Measurements from ENCODE around the gene NEDD9.

Gene NEDD9

DNA sequence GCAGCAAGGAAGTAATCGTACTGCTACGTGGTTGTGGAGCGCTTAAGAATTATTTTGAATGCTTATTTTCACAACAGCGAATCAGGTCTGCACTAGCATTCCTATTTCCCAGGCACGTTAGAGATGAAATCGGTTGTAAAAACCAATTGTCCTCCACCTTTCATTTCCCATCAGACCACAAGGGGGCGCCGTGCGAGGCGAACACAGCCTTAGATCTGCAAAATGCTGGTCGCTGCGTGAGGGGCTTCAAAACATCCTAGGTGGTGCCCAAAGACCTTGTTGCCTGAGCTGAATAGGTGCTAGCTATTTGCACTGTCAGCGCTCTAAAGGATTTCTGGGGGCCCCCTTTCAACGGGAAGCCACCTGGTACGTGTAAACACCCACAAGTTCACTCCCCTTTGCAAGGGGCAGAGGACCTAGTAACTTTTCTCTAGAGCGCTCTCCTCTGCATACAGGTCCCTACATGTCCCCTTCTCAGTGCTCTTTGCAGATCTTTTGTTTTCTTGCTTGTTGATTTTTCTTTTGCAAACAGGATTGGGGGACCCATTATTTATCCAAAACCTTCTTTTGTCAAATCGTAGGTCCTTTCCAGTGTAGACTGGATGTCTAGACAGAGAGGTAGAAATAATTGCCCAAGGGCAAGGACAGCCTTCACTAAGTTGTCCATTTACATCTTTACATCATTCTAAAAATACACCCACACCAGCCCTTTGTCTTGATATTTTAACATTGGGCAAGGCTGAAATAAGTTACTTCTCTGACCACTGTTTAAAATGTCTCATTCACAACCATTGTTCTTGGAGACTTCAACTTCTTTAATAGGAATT is 59.8 kb downstream of the NEDD9 start:
- TF ChIP-seq ZFX (IDR thresholded peaks at IDR 0.05) = no peak
- TF ChIP-seq, protein P1, sequence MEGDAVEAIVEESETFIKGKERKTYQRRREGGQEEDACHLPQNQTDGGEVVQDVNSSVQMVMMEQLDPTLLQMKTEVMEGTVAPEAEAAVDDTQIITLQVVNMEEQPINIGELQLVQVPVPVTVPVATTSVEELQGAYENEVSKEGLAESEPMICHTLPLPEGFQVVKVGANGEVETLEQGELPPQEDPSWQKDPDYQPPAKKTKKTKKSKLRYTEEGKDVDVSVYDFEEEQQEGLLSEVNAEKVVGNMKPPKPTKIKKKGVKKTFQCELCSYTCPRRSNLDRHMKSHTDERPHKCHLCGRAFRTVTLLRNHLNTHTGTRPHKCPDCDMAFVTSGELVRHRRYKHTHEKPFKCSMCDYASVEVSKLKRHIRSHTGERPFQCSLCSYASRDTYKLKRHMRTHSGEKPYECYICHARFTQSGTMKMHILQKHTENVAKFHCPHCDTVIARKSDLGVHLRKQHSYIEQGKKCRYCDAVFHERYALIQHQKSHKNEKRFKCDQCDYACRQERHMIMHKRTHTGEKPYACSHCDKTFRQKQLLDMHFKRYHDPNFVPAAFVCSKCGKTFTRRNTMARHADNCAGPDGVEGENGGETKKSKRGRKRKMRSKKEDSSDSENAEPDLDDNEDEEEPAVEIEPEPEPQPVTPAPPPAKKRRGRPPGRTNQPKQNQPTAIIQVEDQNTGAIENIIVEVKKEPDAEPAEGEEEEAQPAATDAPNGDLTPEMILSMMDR (conservative IDR thresholded peaks at IDR 0.05) = peak; percentile 87
- H3K27ac ChIP-seq = no peak overlapping the region

DNA sequence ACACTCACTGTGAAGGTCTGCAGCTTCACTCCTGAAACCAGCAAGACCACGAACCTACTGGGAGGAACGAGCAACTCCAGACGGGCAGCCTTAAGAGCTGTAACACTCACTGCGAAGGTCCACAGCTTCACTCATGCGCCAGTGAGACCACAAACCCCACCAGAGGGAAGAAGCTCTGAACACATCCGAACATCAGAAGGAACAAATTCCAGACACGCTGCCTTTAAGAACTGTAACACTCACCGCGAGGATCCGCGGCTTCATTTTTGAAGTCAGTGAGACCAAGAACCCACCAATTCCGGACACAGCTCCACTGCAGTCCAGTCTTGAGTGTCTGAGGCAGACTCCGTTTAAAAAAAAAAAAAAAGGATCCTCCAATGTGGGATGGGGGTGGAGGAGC is 60.5 kb downstream of the NEDD9 start:
- TF ChIP-seq, protein P1 (conservative IDR thresholded peaks at IDR 0.05) = no peak
- no peak for TF ChIP-seq ZFX (IDR thresholded peaks at IDR 0.05)
- no peak overlapping the region for H3K27ac ChIP-seq

DNA sequence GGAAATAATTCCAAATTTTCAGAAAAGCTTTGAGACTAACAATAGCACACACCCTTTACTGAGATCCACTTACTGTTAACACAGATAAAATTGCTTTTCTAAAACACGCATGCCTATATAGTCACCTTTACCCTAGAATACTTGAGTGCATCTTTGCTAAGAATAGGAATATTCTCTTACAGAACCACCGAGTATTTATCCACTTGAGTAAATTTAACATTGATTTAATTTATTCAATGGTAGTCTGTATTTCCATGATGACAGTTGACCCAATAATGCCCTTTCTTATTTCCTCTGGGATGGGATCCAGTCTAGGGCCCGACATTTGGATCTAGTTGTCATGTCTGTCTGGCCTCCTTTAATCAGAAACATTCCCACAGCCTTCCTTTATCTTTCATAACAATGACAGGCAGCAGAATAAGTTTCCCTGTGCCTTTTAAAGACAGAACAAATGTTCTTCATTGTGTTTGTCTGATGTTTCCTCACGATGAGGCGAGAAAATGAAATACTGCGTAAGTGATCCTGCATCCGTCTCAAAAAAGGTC is 64.3 kb downstream of the NEDD9 start:
- TF ChIP-seq, protein P1 (conservative IDR thresholded peaks at IDR 0.05) = no peak
- TF ChIP-seq ZFX (IDR thresholded peaks at IDR 0.05) = no peak
- H3K27ac ChIP-seq = no peak overlapping the region

GRCh38 chr6:11166948-11167347 is 65.5 kb downstream of the NEDD9 start:
- H3K27ac ChIP-seq = no peak overlapping the region
- TF ChIP-seq, protein P1 (conservative IDR thresholded peaks at IDR 0.05) = no peak
- no peak for TF ChIP-seq ZFX (IDR thresholded peaks at IDR 0.05)

- no peak for TF ChIP-seq ZFX (IDR thresholded peaks at IDR 0.05)
- TF ChIP-seq, protein P1 (conservative IDR thresholded peaks at IDR 0.05) = no peak
- H3K27ac ChIP-seq = no peak overlapping the region
These were observed 67.5 kb downstream of the NEDD9 start for GRCh38 chr6:11164717-11165646.

- TF ChIP-seq, protein P1 (conservative IDR thresholded peaks at IDR 0.05) = no peak
- no peak for TF ChIP-seq ZFX (IDR thresholded peaks at IDR 0.05)
- no peak overlapping the region for H3K27ac ChIP-seq
These were observed 68.5 kb downstream of the NEDD9 start for GRCh38 chr6:11163932-11164331.
